ENCODE data around the gene ARAP1. TPM values are rescaled to one million over a fixed set of nuclear protein-coding genes. Genes with fewer than 3 reads are reported as not detected.

ARAP1 gene
- total RNA-seq, 1 experiment from 2014 or later: 66.1 TPM

DNA sequence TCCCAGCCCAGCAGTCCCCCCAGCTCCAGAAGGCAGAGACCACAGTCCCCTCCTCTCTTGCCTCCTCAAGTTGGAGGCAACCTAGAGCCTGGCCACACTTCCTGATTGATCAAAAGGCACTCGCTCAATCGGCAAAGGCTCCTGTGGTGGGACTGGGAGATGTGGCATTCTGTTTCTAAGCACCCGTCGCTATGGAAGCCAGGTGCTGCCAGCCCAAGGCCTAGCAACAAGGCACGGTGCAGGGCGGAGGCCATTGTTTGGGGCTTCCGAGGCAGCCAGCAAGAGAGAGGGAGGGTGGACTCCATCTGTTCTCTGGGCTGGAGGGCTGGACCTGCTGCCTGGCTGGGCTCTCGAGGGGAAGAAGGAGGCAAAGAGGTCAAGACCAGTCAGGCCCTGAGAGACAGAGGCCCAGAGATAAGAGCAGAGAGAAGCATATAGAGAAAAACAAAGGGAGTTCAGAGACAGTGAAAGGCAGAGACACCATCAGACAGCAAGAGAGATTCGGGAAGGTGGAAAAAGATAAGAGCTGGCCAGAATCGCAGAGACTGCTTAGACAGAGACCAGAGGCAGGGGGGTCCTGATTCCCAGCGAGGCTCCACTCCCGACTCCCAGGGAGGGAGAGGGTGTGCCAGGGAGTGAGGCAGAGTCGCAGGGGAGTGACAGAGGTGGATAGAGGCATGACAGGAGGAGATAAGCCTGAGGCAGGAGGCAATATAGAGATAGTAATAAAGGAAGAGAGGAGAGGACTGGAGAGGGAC, 99.2 kb downstream of the ARAP1 start:
- no peaks in the 10 kb centered on the region for H3K36me3 ChIP-seq (ENCODE audit: insufficient read depth, low read length, poor library complexity, severe bottlenecking)
- no TSS peak for BruUV-seq (replicated peaks)
- H3K4me1 ChIP-seq (ENCODE audit: insufficient read depth, low read length, poor library complexity, severe bottlenecking): no peaks in the 10 kb centered on the region
- no peak overlapping the region for H3K4me3 ChIP-seq (ENCODE audit: low read depth, low read length, poor library complexity, severe bottlenecking)
- no peaks in the 10 kb centered on the region for H3K27me3 ChIP-seq (replicated peaks; ENCODE audit: insufficient read depth, low read depth, low read length, poor library complexity)
- intact Hi-C loops (cut with micrococcal nuclease; ENCODE audit: unreplicated experiment): no loop called here
- H3K27ac ChIP-seq (ENCODE audit: low read depth, low read length, poor library complexity, severe bottlenecking): no peak overlapping the region
- no peaks in the 10 kb centered on the region for H3K9me3 ChIP-seq (ENCODE audit: low read depth, low read length, poor library complexity, severe bottlenecking)
- CTCF ChIA-PET: no interaction called here
- DNase-seq (ENCODE audit: low spot score): no peak
- TF ChIP-seq, protein P1, sequence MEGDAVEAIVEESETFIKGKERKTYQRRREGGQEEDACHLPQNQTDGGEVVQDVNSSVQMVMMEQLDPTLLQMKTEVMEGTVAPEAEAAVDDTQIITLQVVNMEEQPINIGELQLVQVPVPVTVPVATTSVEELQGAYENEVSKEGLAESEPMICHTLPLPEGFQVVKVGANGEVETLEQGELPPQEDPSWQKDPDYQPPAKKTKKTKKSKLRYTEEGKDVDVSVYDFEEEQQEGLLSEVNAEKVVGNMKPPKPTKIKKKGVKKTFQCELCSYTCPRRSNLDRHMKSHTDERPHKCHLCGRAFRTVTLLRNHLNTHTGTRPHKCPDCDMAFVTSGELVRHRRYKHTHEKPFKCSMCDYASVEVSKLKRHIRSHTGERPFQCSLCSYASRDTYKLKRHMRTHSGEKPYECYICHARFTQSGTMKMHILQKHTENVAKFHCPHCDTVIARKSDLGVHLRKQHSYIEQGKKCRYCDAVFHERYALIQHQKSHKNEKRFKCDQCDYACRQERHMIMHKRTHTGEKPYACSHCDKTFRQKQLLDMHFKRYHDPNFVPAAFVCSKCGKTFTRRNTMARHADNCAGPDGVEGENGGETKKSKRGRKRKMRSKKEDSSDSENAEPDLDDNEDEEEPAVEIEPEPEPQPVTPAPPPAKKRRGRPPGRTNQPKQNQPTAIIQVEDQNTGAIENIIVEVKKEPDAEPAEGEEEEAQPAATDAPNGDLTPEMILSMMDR (conservative IDR thresholded peaks at IDR 0.05; ENCODE audit: low read depth, low read length): no peak
- no peak for TF ChIP-seq EZH2 (IDR thresholded peaks at IDR 0.05; ENCODE audit: borderline replicate concordance, low read depth, low read length, poor library complexity, severe bottlenecking)
- POLR2A ChIA-PET (ENCODE audit: low non-redundant PET): no interaction called here

DNA sequence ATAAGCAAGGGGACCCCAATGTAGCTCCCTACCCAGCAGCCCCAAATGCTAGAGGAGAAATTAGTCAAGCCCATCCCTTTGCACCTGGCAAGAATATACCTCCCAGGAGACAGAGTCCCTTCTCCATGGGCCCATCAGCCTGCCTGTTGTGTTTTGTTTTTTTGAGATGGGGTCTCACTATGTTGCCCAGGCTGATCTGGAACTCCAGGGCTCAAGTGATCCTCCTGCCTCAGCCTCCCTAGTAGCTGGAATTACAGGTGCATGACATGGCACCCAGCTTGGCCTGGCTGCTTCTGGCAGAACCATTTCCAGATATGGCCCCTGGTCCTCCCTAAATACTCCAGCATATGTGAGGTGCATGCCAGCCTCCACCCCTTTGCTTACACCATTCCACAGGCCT, 100.1 kb downstream of the ARAP1 start:
- H3K4me1 ChIP-seq (ENCODE audit: insufficient read depth, low read length, poor library complexity, severe bottlenecking): no peaks in the 10 kb centered on the region
- no TSS peak for BruUV-seq (replicated peaks)
- no peaks in the 10 kb centered on the region for H3K9me3 ChIP-seq (ENCODE audit: low read depth, low read length, poor library complexity, severe bottlenecking)
- DNase-seq (ENCODE audit: low spot score): no peak
- no peak overlapping the region for H3K4me3 ChIP-seq (ENCODE audit: low read depth, low read length, poor library complexity, severe bottlenecking)
- H3K27me3 ChIP-seq (replicated peaks; ENCODE audit: insufficient read depth, low read depth, low read length, poor library complexity): no peaks in the 10 kb centered on the region
- TF ChIP-seq, protein P1 (conservative IDR thresholded peaks at IDR 0.05; ENCODE audit: low read depth, low read length): no peak
- TF ChIP-seq EZH2 (IDR thresholded peaks at IDR 0.05; ENCODE audit: borderline replicate concordance, low read depth, low read length, poor library complexity, severe bottlenecking): no peak
- H3K27ac ChIP-seq (ENCODE audit: low read depth, low read length, poor library complexity, severe bottlenecking): no peak overlapping the region
- intact Hi-C loops (cut with micrococcal nuclease; ENCODE audit: unreplicated experiment): no loop called here
- ChIA-PET CTCF (interaction anchor here (0.6 kb wide), 1 partner anchor 14 kb away, joined by 3 read pairs; no protein-coding TSS in a partner anchor), POLR2A (ENCODE audit: low non-redundant PET) (no interaction called here)
- H3K36me3 ChIP-seq (ENCODE audit: insufficient read depth, low read length, poor library complexity, severe bottlenecking): no peaks in the 10 kb centered on the region

- H3K9me3 ChIP-seq (ENCODE audit: low read depth, low read length, poor library complexity, severe bottlenecking): no peaks in the 10 kb centered on the region
- ChIA-PET CTCF (interaction anchor here (0.7 kb wide), 1 partner anchor 164 kb away, joined by 18 read pairs; no protein-coding TSS in a partner anchor), POLR2A (ENCODE audit: low non-redundant PET) (no interaction called here)
- DNase-seq (ENCODE audit: low spot score): no peak
- TF ChIP-seq EZH2 (IDR thresholded peaks at IDR 0.05; ENCODE audit: borderline replicate concordance, low read depth, low read length, poor library complexity, severe bottlenecking): no peak
- TF ChIP-seq, protein P1 (conservative IDR thresholded peaks at IDR 0.05; ENCODE audit: low read depth, low read length): no peak
- H3K4me1 ChIP-seq (ENCODE audit: insufficient read depth, low read length, poor library complexity, severe bottlenecking): no peaks in the 10 kb centered on the region
- H3K36me3 ChIP-seq (ENCODE audit: insufficient read depth, low read length, poor library complexity, severe bottlenecking): no peaks in the 10 kb centered on the region
- intact Hi-C loops (cut with micrococcal nuclease; ENCODE audit: unreplicated experiment): no loop called here
- no peak overlapping the region for H3K27ac ChIP-seq (ENCODE audit: low read depth, low read length, poor library complexity, severe bottlenecking)
- H3K27me3 ChIP-seq (replicated peaks; ENCODE audit: insufficient read depth, low read depth, low read length, poor library complexity): no peaks in the 10 kb centered on the region
- H3K4me3 ChIP-seq (ENCODE audit: low read depth, low read length, poor library complexity, severe bottlenecking): no peak overlapping the region
- no TSS peak for BruUV-seq (replicated peaks)
These were observed 102.8 kb downstream of the ARAP1 start for GRCh38 chr11:72649215-72649976.

Data from A673 (cell line).